ENCODE results near the gene EFNB3.

EFNB3 gene

GRCh38 chr17:7732981-7733539 lies 28.1 kb downstream of the EFNB3 start:
- Histone ChIP-seq H3K4me2 (ENCODE audit: low read depth, low read length, poor library complexity, severe bottlenecking) (no peak overlapping the region), H2AFZ (ENCODE audit: low read length) (no peak overlapping the region), H3F3A (ENCODE audit: low read depth) (no peaks in the 10 kb centered on the region), H3K27me3 (ENCODE audit: insufficient read depth, low read length, poor library complexity, severe bottlenecking) (no peaks in the 10 kb centered on the region), H4K20me1 (ENCODE audit: insufficient read depth, low read length, poor library complexity, severe bottlenecking) (no peaks in the 10 kb centered on the region), H3K79me2 (ENCODE audit: insufficient read depth, low read length) (no peaks in the 10 kb centered on the region), H3K9ac (ENCODE audit: low read depth, low read length, poor library complexity, severe bottlenecking) (no peak overlapping the region), H3K36me3 (ENCODE audit: insufficient read depth, low read length) (no peaks in the 10 kb centered on the region), H3K9me3 (ENCODE audit: insufficient read depth, low read depth, low read length) (no peaks in the 10 kb centered on the region), H3K4me3 (ENCODE audit: low read length, poor library complexity, severe bottlenecking) (no peak overlapping the region), H3K4me1 (ENCODE audit: insufficient read depth, low read length, poor library complexity, severe bottlenecking) (no peaks in the 10 kb centered on the region), H3K9me2 (replicated peaks; ENCODE audit: low read depth, low read length) (no peaks in the 10 kb centered on the region)
- TF ChIP-seq CTCF (conservative IDR thresholded peaks at IDR 0.05; ENCODE audit: low read length), result no peak
- TF ChIP-seq EZH2phosphoT487 (IDR thresholded peaks at IDR 0.05; ENCODE audit: borderline replicate concordance), result no peak

DNA sequence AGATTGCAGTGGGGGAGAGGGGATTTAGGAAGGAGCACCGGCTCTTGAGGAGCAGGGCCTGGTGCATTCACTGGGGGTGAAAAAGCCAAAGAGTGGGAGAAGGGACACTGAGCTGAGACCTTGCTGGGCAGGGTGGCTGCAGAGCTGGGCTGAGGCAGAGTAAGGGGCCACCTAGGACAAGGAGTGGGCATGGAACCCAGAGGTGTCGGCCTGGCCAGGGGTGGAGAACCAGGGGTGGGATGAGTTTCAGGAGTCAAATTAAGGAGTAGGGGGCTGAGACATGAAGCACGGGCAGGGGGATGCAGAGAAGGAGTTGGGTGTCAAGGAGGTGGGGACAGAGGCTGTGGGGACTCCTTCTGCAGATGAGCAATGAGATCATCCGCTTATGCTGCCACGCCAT lies 32.6 kb downstream of the EFNB3 start:
- TF ChIP-seq EZH2phosphoT487 (IDR thresholded peaks at IDR 0.05; ENCODE audit: borderline replicate concordance) (no peak), CTCF (conservative IDR thresholded peaks at IDR 0.05; ENCODE audit: low read length) (no peak)
- no peaks in the 10 kb centered on the region for H3K9me2 ChIP-seq (replicated peaks; ENCODE audit: low read depth, low read length)
- no peaks in the 10 kb centered on the region for H4K20me1 ChIP-seq (ENCODE audit: insufficient read depth, low read length, poor library complexity, severe bottlenecking)
- no peaks in the 10 kb centered on the region for H3K9me3 ChIP-seq (ENCODE audit: insufficient read depth, low read depth, low read length)
- no peaks in the 10 kb centered on the region for H3F3A ChIP-seq (ENCODE audit: low read depth)
- no peak overlapping the region for H3K4me2 ChIP-seq (ENCODE audit: low read depth, low read length, poor library complexity, severe bottlenecking)
- no peak overlapping the region for H2AFZ ChIP-seq (ENCODE audit: low read length)
- H3K27me3 ChIP-seq (ENCODE audit: insufficient read depth, low read length, poor library complexity, severe bottlenecking), result no peaks in the 10 kb centered on the region
- H3K4me3 ChIP-seq (ENCODE audit: low read length, poor library complexity, severe bottlenecking), result no peak overlapping the region
- no peaks in the 10 kb centered on the region for H3K36me3 ChIP-seq (ENCODE audit: insufficient read depth, low read length)
- no peaks in the 10 kb centered on the region for H3K4me1 ChIP-seq (ENCODE audit: insufficient read depth, low read length, poor library complexity, severe bottlenecking)
- no peaks in the 10 kb centered on the region for H3K79me2 ChIP-seq (ENCODE audit: insufficient read depth, low read length)
- H3K9ac ChIP-seq (ENCODE audit: low read depth, low read length, poor library complexity, severe bottlenecking), result no peak overlapping the region

DNA sequence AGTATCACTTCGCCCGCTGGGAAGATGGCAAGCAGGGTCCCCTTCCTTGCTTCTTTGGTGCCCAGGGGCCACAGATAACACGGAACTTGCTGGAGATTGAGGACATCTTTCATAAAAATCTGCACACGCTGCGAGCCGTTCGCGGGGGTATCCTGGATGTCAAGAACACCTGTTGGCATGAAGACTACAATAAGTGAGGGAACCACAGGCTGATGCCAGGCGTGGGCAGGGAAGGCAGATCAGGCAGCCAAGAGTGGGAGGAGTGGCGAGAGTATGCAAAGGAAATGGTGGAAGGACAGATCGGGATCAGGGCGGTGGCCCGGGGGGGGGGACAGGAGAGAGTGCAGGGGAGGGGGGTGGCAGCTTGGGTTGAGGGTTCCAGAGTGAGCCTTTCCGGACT lies 34.7 kb downstream of the EFNB3 start:
- Histone ChIP-seq H2AFZ (ENCODE audit: low read length) (no peak overlapping the region), H3K27me3 (ENCODE audit: insufficient read depth, low read length, poor library complexity, severe bottlenecking) (no peaks in the 10 kb centered on the region), H3F3A (ENCODE audit: low read depth) (no peaks in the 10 kb centered on the region), H3K9ac (ENCODE audit: low read depth, low read length, poor library complexity, severe bottlenecking) (no peak overlapping the region), H3K9me3 (ENCODE audit: insufficient read depth, low read depth, low read length) (no peaks in the 10 kb centered on the region), H4K20me1 (ENCODE audit: insufficient read depth, low read length, poor library complexity, severe bottlenecking) (no peaks in the 10 kb centered on the region), H3K4me3 (ENCODE audit: low read length, poor library complexity, severe bottlenecking) (no peak overlapping the region), H3K9me2 (replicated peaks; ENCODE audit: low read depth, low read length) (no peaks in the 10 kb centered on the region), H3K36me3 (ENCODE audit: insufficient read depth, low read length) (no peaks in the 10 kb centered on the region), H3K4me1 (ENCODE audit: insufficient read depth, low read length, poor library complexity, severe bottlenecking) (no peaks in the 10 kb centered on the region), H3K4me2 (ENCODE audit: low read depth, low read length, poor library complexity, severe bottlenecking) (no peak overlapping the region), H3K79me2 (ENCODE audit: insufficient read depth, low read length) (no peaks in the 10 kb centered on the region)
- TF ChIP-seq EZH2phosphoT487 (IDR thresholded peaks at IDR 0.05; ENCODE audit: borderline replicate concordance) (no peak), CTCF (conservative IDR thresholded peaks at IDR 0.05; ENCODE audit: low read length) (no peak)

Data from Loucy (cell line).